HG03095 (cell line): ENCODE results near the gene ASPHD2.
"Not testable (repeated sequence)": the region's sequence is repeated elsewhere in the genome, so short reads cannot be mapped to it uniquely, and the experiment has no call there.

Source experiments
- ATAC-seq: cut with Tn5 transposase; IDR thresholded peaks from one replicate; pipeline ENCODE4 v1.9.1; 2021; ENCODE audit warnings: moderate library complexity; ENCODE audit not compliant: unreplicated experiment

The ASPHD2 gene

DNA sequence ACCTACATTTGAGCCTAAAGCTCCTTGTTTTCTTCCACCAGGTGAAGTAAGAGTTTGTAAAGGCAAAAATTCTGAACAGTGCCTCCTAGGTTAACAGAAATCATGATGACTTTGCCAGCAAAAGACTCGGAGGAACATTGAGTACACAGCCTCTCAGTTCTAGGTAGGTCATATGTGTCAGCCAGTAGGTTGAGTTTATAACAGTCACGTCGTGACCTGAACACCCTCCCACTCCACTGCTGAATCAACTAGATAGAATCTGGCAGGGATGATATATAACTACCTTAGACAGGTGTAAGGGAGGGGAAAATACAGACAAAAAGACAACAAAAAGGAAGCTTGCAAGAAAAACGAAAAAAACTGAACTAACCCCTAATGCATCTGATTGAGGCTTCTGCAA is 12.8 kb upstream of the ASPHD2 start:
- no peak for ATAC-seq

DNA sequence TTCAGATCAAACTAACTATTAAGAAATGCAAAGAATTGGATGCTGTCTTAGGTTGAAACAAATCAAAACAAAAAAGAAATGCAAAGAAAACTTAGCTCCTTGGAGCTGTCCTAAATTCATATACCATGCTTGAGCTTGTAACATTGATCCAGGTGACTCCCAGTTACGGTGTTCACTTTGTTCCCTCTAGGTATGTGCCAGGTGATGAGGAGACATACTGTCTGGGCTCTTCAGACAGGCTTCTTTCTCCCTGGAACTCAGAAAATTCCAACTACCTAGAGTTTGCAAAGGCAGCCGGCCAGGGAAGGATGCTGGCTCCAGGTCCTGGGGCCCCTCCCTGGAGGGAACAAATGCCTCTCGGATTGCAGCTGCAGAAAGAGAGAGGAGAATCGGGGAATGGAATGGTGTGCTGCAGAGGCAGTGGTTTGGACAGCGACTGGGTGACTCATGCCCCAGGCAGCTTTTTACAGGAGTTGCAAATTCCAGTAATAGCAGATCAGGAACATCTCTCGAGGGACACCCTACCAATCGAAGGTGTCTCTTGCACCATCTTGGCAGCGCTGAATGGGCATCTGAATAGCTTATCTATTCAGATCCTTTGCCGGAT is 12.3 kb upstream of the ASPHD2 start:
- ATAC-seq: no peak

DNA sequence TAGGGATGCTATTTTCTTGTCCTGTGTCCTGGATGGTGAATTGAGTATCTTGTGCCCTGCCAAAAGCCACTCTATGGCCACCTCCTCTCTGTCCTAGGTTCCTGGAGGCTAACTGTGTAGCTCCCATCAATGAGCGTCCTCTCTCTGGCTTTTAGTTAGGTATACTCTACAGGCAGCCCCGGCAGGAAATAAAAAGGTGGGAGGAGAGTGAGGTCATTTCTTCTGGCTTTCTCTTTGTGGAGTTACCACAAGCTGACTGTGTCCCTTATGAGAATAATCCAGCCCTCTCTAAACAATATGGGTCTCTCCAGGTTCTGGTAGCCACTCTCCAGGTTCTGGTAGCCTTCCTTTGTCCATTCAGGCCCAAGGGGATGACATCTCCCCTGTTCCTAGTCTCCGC is 11.7 kb upstream of the ASPHD2 start:
- ATAC-seq: no peak

DNA sequence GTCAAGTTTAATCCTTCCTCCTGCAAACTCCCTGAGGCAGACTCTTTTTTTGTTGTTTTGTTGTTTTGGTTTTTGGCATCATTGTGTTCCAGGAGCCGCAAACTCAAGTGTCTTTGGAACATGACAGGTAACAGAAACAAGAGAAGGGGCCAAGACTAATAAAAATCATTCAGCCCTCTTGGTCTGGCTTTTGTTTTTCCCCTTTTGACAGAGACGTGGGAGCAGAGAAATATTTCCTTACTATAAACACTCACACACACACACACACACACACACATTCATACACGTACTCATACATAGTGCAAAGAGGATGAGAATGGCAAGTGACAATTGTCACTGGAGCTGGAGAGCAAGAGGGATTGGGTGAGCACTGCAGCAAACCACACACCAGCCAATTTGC is 10.4 kb upstream of the ASPHD2 start:
- ATAC-seq: no peak

DNA sequence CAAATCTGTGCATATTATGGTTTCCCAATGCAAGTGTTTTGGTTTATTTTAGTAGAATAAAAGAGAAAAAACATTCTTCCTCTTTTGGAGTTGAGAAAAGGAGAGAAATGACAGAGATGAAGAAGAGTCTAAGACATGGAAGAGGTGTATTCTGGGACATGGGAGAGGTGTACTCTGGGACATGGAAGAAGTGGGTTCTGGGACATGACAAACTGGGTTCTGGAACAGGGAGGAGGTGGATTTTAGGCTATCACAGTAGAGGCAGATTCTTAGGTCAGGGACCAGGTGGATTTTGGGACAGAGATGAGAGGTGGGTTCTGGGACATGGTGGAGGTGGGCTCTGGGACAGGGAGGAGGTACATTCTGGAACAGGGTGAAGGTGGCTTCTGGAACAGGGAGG is 2.1 kb upstream of the ASPHD2 start:
- no peak for ATAC-seq

DNA sequence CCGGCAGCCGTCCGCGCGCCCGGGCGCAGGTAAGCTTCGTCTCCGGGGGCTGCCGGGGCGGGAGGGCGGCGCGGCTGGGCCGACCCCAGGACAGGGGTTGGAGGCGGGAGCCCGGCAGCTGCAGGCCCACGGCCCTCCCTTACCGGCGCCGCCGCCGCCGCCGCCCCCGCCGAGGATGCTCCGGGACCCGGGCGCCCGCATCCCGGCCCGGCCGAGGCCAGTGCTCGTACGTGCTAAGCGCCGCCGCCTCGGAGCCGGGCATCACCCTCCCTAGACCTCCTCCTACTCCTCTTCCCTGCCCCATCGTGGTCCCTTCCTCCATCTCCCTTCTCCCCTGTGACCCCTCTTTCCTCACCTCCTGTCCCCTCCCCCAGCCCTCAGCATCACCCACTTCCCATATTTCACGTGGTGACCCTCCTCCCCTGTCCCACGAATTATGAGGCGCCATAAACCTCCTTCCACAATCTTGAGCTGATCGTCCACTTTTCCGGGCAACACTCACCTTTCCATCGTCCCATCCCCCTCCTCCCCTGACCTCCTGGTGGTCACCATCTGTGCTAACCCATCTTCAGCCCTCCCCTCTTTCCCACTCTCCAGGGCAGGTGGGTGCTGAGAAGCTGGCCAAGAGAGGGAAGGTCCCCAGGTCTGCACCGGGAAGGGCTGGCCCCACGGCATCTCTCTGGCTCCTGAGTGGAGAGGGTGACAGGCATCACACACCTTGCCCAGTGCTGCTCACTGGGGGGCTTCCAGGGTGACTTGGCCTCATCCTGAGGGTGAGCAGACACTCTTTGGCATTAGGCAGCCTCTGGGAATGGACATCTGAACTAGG is 612 bp downstream of the ASPHD2 start:
- no peak for ATAC-seq

DNA sequence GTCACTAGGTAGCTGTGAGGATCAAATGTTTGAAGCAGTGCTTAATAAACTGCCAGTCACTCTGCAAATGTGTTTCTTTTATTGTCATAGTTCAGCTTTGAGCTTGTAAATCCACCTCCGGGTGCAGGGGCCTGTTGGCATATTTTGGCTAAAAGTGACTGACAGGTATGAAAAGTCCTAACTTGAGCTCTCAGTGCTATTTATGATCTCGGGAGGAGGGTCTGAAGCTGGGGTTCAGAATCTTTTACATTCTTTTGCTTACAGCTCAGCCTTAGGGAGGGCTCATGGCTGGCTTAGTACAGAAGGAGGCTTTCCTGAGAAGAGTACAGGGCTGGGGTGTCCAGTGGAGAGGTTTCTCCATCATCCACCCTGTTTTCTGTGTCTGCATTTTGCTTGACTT is 1.5 kb downstream of the ASPHD2 start:
- no peak for ATAC-seq

DNA sequence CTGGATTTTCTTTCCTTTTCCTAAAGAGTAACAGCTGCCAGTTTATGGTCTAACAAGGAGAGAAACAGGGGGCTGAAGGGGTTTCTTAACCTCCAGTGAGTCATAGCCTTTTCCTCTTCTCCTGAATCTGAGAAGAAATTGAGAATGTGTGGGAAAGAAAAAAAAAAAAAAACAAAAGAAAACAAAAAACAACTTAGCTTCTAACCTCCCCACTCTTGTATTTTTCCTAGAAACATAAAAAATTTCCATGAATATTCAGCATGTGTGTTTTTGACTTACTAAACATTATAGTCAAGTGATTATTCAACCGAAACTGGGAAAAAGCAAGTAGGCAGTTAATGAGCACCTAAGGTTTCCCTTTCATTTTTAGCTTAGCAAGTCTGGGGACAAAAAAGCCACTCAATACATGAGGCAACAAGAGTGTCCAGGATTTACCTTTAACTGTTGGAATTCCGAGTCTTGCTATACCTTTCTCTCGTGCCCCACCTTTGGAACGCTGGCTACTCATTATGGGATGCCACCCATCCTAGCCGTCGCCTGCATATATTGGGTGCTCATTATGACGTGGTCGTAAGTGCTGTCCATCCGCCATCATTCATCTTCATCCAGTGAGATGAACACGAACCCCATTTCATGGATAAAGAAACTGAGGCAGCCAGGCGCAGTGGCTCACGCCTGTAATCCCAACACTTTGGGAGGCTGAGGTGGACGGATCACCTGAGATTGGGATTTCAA is 2.4 kb downstream of the ASPHD2 start:
- ATAC-seq: no peak

DNA sequence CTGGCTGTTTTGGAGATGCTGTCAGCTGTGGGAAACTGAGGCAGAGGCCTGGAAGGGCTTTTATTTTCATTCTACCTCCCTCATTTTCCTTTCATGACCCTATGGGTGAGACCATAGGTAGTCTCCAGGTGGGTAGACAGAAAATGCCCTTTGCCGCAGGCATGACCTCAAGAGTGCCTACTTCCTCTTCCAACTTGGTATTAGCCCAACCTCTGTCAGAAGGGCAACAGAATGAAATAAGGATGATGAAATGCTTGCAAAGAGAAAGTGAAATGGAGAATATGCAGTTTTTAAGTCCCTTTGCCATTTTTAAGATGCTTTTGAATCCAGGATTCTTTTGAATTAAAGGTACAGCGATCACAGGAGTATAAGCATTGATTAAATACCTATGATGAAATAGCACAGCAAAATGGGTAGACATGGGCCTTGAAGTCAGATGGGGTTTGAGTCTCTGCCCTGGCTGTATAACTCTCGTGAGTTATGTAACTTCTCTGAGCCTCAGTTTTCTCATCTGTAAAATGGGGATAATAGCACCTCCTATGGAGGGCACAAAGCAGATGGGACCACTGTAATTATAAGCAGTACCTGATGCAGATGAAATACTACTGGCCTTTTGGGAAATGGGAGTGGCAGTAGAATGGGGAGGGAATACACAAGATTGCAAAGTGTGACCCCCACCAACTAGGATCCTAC is 3.7 kb downstream of the ASPHD2 start:
- ATAC-seq: no peak

DNA sequence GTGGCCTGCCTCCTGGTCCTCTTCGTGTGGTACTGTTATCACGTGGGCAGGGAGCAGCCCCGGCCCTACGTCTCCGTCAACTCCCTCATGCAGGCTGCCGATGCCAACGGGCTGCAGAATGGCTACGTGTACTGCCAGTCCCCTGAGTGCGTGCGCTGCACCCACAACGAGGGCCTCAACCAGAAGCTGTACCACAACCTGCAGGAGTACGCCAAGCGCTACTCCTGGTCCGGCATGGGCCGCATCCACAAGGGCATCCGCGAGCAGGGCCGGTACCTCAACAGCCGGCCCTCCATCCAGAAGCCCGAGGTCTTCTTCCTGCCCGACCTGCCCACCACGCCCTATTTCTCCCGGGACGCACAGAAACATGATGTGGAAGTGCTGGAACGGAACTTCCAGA is 4.7 kb downstream of the ASPHD2 start:
- ATAC-seq: no peak

DNA sequence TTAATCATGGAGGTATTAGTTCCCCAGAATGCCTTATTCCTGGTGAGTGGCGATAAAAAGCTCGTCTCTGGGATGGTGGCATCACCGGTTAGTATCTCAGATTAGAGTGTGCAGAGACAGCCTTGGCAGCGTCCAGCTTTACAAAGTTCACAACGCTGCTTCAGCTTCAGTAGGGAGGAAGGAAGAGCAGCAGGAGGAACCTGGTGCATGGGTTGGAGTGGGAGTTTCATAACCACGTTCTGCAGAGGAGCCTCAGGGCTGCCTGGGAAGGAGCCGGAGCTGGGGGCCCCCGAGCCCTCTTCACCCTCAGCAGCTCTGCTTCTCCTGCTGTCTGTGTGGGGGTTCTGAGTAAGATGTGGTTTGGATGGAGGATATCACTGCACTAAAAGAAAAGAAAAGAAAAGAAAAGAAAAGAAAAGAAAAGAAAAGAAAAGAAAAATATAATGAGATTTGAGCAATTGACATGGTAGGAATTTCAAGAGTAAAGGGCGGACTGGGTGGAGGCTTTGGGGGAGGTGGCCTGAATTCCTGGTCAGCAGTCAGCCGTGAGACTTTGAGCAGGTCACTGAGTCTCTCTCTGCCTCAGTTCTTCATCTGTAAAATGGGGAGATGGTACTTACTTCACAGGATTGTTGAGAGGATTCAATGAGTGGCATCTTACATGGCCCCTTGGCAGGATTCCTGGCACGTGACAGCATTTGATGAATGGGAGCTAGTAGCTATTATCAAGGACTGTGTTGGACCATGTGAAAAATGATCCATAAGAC is 6.5 kb downstream of the ASPHD2 start:
- no peak for ATAC-seq

DNA sequence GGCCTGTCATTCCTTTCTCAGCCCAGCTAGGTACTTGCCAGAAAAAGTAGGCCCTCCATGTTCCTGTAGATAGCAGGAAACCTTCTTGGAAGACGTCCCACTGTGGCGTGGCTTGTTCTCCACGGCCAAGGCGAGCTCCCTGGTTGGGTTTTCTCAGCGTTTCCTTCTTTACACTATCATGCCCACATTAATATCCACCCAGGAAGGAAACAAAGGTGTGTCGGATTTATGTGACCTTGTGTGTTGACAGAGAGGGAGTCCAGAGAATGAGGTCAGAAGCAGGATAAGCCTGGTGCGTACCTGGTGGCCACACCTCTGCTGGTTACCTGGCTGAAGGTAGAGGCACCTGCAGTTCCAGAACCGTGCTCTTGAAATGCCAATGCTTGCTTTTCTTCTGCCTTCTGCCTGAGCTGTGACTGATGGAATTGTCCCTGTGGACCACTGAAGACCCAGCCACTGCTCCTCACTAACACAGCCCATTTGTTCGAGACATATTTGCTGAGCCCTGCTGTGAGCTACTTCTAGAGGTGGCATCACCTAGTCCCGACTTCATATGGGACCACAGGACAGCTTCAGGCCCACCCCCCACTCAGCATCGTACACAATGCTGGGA is 7.9 kb downstream of the ASPHD2 start:
- no peak for ATAC-seq

DNA sequence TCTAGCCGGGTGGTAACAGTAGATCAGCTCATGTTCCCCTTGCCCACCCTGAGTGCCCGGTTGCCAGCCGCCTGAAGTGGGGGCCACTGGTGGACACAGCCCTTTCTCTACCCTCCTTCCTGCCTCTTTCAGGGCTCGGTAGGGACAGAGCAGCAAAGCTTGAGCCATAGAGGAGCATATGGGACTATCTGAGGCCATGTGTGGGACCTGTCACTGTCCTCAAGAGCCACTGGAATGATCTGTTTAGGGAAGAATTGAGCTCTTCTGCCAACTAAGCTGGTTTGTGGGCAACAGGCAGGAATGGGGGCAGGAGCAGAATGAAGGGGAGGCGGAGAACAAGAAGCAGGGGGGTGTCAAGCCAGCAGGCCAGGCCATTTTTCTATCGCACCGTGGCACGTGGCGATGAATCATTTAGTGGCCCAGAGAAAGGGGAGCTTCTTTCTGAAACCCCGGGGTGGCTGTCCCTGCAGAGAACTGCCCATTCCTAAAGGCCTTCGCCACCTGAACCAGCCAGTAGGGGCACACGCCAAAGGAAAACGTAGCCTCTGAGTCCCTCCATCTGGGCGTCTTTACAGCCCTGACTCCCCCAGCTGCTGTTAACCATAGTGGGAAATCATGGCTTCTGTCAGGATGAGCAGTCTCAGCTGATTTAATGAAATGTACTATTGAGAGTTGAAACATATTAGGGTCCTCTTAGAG is 8.8 kb downstream of the ASPHD2 start:
- no peak for ATAC-seq

DNA sequence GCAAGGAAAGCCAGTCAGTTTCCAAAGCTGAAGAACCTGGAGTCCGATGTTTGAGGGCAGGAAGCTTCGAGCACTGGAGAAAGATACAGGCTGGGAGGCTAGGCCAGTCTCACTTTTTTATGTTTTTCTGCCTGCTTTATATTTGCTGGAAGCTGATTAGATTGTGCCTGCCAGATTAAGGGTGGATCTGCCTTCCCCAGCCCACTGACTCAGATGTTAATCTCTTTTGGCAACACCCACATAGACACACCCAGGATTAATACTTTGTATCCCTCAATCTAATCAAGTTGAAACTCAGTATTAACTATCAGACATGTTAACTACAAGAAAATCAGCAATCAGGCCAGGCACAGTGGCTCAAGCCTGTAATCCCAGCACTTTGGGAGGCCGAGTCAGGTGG is 9.7 kb downstream of the ASPHD2 start:
- ATAC-seq: not testable (repeated sequence)

DNA sequence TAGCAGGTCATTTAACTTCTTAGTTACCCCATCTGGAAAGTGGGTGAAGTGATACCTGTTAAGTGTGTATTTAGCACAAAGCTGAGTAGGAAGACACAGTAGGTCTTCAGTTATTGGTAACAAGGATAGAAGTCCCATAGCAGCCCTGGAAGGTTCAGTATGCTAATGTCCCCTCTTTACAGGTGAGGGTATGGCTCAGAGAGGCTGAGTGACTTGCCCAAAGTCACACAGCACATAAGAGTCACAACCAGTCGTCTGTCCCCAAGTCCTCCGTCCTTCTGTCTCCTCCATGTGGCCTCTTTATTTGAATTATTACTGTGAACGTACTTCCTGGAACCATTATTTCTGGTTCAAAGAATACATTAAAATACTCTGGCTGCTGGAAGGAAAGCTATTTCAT is 10.5 kb downstream of the ASPHD2 start:
- no peak for ATAC-seq

DNA sequence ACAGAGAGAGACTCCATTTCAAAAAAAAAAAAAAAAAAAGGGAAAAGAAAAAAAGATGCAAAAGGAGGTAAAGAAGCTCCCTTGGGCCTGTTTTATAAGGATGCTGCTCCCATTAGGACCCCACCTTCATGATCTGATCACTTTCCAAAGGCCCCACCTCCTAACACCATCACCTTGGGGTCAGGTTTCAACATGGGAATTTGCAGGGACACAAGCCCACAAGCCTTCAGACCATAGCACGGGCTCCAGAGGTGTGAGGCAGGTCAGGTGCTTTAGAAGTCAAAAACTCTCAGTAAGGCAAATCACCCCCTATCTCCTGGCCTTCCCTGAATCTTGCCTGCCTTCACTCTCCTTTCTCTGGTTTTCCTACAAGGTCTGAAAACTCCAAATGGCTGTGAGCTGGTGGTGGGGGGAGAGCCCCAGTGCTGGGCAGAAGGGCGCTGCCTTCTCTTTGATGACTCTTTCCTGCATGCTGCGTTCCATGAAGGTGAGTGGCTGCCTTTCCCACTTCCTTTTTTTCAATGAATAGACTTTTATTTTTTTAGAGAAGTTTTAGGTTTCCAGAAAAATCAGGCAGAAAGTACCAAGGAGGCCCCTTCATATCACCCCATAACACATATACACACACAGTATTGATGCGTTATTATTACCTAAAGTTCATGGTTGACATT is 13.2 kb downstream of the ASPHD2 start:
- ATAC-seq: no peak

DNA sequence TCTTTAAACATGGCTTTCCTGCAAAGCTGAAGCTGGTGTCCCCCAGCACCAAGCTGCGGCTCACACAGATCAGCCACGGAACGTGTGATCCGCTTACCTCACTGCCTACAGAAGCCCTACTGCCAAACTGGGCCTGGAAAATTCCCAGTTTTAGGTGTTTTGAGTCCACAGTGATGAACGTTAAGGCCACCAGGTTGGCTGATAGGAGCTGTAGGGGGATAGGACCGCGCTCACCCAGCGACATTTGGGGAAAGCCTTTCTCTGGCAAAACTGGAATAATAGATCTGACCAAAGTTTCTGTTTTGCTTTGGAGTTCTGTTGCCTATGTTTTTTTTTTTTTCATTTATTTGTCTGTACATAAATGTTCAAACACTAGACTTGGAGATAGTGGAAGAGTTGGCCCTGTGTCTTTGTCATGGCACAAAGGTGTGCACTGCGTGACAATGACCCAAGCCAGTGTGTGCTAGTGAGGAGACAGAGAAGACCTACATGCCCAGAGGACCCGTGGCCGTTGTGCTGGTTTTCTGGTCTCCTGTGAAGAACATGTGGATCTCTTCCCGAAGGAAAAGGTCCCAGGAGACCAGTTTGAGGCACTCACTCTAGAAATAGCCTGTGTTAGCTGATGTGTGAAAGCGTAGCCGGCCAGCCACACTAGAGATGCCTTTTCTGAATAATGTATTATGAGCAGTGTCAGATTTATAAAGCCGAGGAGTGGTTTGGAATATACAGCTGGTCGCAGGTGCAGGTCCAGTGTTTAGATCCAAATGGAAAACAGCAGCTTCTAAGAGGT is 15.0 kb downstream of the ASPHD2 start:
- ATAC-seq: no peak

DNA sequence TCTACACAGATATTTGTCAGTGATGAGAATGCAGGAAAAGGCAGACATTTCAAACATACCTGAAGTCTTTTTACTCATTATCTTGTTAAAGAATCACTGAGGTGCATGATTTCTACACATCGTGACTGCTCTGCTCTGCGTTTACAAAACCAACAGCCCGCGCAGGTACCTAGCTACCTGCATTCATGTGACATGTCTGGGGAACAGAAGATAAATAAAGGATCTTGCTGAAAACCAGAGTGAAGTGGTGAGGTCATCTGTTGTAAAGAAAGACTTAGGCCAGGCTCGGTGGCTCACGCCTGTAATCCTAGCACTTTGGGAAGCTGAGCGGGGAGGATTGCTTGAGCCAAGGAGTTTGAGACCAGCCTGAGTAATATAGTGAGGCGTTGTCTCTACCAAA is 15.7 kb downstream of the ASPHD2 start:
- ATAC-seq: no peak
